DOHH2 (cell line): Measurements from ENCODE around the gene ZC3HAV1.

Experiments
- EZH2phosphoT487 ChIP-seq: fragments of 200-600 bp; sonication (generic); IDR thresholded peaks from 2 replicates; pipeline ENCODE4 v1.6.1; 2017; ENCODE audit warnings: borderline replicate concordance, mild to moderate bottlenecking, antibody characterized with exemption, low read length, moderate library complexity, mixed read lengths
- TF ChIP-seq, protein P1 (sequence below): fragments of 200-600 bp; sonication (generic); IDR thresholded peaks from one replicate; pipeline ENCODE4 v1.5.1; 2014; ENCODE audit warnings: antibody characterized with exemption, mild to moderate bottlenecking, low read depth, low read length; ENCODE audit not compliant: poor library complexity, severe bottlenecking

DNA sequence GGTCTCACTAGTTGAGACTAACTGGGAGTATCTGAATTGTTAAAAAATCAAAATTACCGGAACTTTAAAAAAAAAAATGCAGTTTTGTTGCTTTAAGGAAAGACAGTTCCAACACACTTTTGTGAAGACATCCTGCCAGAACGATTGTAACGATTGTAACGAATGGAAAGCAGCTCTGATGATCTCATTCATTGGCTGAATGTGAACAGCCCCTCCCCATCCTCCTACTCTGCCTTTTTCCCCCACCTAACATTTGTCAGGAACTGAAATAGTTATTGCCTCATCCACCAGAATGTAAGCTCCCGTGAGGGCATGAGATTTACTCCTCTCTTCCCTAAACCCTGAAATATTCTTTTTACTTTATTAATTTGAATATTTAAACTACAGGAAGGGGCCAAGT lies 50.6 kb downstream of the ZC3HAV1 start:
- no peak for TF ChIP-seq EZH2phosphoT487
- TF ChIP-seq, protein P1, sequence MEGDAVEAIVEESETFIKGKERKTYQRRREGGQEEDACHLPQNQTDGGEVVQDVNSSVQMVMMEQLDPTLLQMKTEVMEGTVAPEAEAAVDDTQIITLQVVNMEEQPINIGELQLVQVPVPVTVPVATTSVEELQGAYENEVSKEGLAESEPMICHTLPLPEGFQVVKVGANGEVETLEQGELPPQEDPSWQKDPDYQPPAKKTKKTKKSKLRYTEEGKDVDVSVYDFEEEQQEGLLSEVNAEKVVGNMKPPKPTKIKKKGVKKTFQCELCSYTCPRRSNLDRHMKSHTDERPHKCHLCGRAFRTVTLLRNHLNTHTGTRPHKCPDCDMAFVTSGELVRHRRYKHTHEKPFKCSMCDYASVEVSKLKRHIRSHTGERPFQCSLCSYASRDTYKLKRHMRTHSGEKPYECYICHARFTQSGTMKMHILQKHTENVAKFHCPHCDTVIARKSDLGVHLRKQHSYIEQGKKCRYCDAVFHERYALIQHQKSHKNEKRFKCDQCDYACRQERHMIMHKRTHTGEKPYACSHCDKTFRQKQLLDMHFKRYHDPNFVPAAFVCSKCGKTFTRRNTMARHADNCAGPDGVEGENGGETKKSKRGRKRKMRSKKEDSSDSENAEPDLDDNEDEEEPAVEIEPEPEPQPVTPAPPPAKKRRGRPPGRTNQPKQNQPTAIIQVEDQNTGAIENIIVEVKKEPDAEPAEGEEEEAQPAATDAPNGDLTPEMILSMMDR = no peak
